Endothelial cell of umbilical vein (primary cell): ENCODE measurements around the gene KCNC1. TPM values are rescaled to one million over a fixed set of nuclear protein-coding genes. Genes with fewer than 3 reads are reported as not detected.

Source experiments
- BruUV-seq: library from RNA; stranded (reverse); fragments of 400-500 nt; replicated peaks from 2 replicates; lab custom pipeline; 2021; lab: Mats Ljungman, UMichigan
- CTCF ChIA-PET: fragments of 300-600, 350-600 bp; sonication (Branson Sonifier 250); formaldehyde crosslinking; loops from one replicate; lab custom pipeline; 2021; ENCODE audit warnings: antibody characterized with exemption, inconsistent platforms; lab: Charles Lee
- POLR2A ChIA-PET: fragments of 300-600, 350-600 bp; sonication (Branson Sonifier 250); formaldehyde crosslinking; loops from one replicate; lab custom pipeline; 2021; ENCODE audit warnings: antibody characterized with exemption, inconsistent platforms; lab: Charles Lee
- DNase-seq: peaks from one replicate; pipeline ENCODE4 v3.0.0-alpha.2; 2011; ENCODE audit warnings: low read depth, low spot score
- FAIRE-seq: peaks from 2 replicates; lab custom pipeline; 2011; peaks lifted over from hg19 to GRCh38; lab: Jason Lieb, UNC
- H2AFZ ChIP-seq: 2 replicates; pipeline ENCODE4 v1.6.0; 2012; ENCODE audit warnings: low read depth, low read length, control low read depth, inconsistent platforms
- H3K27ac ChIP-seq: 2 replicates; pipeline ENCODE4 v1.5.1; 2011; ENCODE audit warnings: low read depth, mild to moderate bottlenecking, control low read depth, low read length, moderate library complexity; ENCODE audit not compliant: insufficient read depth
- H3K27me3 ChIP-seq, 2 experiments: 2 replicates each; pipeline versions ENCODE4 v1.6.0 to v1.6.1; 2011; ENCODE audit warnings: low read length in 2 of 2, mixed read lengths in 1 of 2; ENCODE audit not compliant: control insufficient read depth in 2 of 2, insufficient read depth in 2 of 2
- H3K36me3 ChIP-seq, 2 experiments: 2 replicates in 1 of 2; 3 replicates in 1 of 2; pipeline ENCODE4 v1.5.1; 2011; ENCODE audit warnings: low read length in 2 of 2, mild to moderate bottlenecking in 1 of 2, moderate library complexity in 1 of 2; ENCODE audit not compliant: control insufficient read depth in 2 of 2, insufficient read depth in 2 of 2; ENCODE audit errors: extremely low read depth in 1 of 2
- H3K4me1 ChIP-seq: 3 replicates; pipeline ENCODE4 v1.5.1; 2011; ENCODE audit warnings: mild to moderate bottlenecking, low read length; ENCODE audit not compliant: control insufficient read depth, insufficient read depth; ENCODE audit errors: extremely low read depth
- H3K4me2 ChIP-seq: 2 replicates; pipeline ENCODE4 v1.6.1; 2011; ENCODE audit warnings: low read length, control low read depth, mixed read lengths; ENCODE audit not compliant: insufficient read depth
- H3K4me3 ChIP-seq, 3 experiments: fragments of 200-600 bp in 1 of 3; sonication (generic), shearing (Covaris generic) in 1 of 3; replicated peaks in 1 of 3; 2 replicates each; pipeline ENCODE4 v1.5.1; 2011 to 2016; ENCODE audit warnings: control low read depth in 3 of 3, low read length in 3 of 3, mild to moderate bottlenecking in 2 of 3, inconsistent platforms in 1 of 3, low read depth in 1 of 3, moderate library complexity in 1 of 3; ENCODE audit not compliant: insufficient read depth in 1 of 3
- H3K79me2 ChIP-seq: 2 replicates; pipeline ENCODE4 v1.6.0; 2012; ENCODE audit warnings: low read length, inconsistent platforms; ENCODE audit not compliant: control insufficient read depth, insufficient read depth
- H3K9ac ChIP-seq: replicated peaks from 2 replicates; pipeline ENCODE3; 2011; ENCODE audit warnings: low read length, control low read depth; ENCODE audit not compliant: insufficient read depth; ENCODE audit errors: extremely low read depth
- H3K9me1 ChIP-seq: replicated peaks from 3 replicates; pipeline ENCODE4 v1.6.0; 2011; ENCODE audit warnings: mild to moderate bottlenecking, low read length; ENCODE audit not compliant: control insufficient read depth, insufficient read depth; ENCODE audit errors: extremely low read depth
- H3K9me3 ChIP-seq: replicated peaks from 2 replicates; pipeline ENCODE4 v1.5.1; 2012; ENCODE audit warnings: low read length, inconsistent platforms; ENCODE audit not compliant: control insufficient read depth, insufficient read depth
- H4K20me1 ChIP-seq: replicated peaks from 2 replicates; pipeline ENCODE3; 2011; ENCODE audit warnings: mild to moderate bottlenecking, low read length; ENCODE audit not compliant: control insufficient read depth, insufficient read depth; ENCODE audit errors: extremely low read depth
- FOS ChIP-seq: IDR thresholded peaks from 2 replicates; pipeline ENCODE4 v1.6.1; 2011; ENCODE audit warnings: mild to moderate bottlenecking, low read length, moderate library complexity, borderline replicate concordance; ENCODE audit not compliant: insufficient read depth
- JUN ChIP-seq: IDR thresholded peaks from 2 replicates; pipeline ENCODE4 v1.6.1; 2011; ENCODE audit warnings: borderline replicate concordance, low read depth; ENCODE audit not compliant: insufficient read length, insufficient read depth
- dilution Hi-C: fragments of 300-500 bp; cut with MboI; formaldehyde crosslinking; loops from one replicate; pipeline ENCODE4 v1.15.0; 2019; ENCODE audit warnings: low sequenced_read_pairs; ENCODE audit not compliant: extremely low pct_ligation_motif_present
- intact Hi-C: fragments of 100-400 bp; cut with micrococcal nuclease; formaldehyde crosslinking; loops from one replicate; pipeline ENCODE4 v1.10.0; 2022
- polyA plus RNA-seq, 4 experiments: library from polyadenylated mRNA; depleted of rRNA in 3 of 4; stranded (reverse) in 3 of 4; unstranded in 1 of 4; fragments of >200 nt; gene quantifications; 2 replicates each; pipeline versions ENCODE4 v1.2.1 to v1.2.3, GENCODE V29; 2011 to 2012; ENCODE audit warnings: missing spikeins in 1 of 4
- total RNA-seq: library from RNA; stranded (reverse); gene quantifications from 2 replicates; pipeline ENCODE4 v1.2.3, GENCODE V29; 2021
- TF ChIP-seq, protein P1 (sequence below), 2 donors: IDR thresholded peaks; 1 replicate in 1 of 2; 2 replicates in 1 of 2; pipeline ENCODE4 v1.5.1; 2011; ENCODE audit warnings: low read length in 2 of 2, mild to moderate bottlenecking in 2 of 2, moderate library complexity in 2 of 2, control low read depth in 1 of 2, inconsistent platforms in 1 of 2, low read depth in 1 of 2; ENCODE audit not compliant: insufficient read depth in 1 of 2; ENCODE audit errors: extremely low read depth in 1 of 2

The KCNC1 gene
- total and polyA plus RNA-seq, 2 donors (not counting 3 experiments of a cell fraction or from before 2014, with no cell fraction given): not detected

DNA sequence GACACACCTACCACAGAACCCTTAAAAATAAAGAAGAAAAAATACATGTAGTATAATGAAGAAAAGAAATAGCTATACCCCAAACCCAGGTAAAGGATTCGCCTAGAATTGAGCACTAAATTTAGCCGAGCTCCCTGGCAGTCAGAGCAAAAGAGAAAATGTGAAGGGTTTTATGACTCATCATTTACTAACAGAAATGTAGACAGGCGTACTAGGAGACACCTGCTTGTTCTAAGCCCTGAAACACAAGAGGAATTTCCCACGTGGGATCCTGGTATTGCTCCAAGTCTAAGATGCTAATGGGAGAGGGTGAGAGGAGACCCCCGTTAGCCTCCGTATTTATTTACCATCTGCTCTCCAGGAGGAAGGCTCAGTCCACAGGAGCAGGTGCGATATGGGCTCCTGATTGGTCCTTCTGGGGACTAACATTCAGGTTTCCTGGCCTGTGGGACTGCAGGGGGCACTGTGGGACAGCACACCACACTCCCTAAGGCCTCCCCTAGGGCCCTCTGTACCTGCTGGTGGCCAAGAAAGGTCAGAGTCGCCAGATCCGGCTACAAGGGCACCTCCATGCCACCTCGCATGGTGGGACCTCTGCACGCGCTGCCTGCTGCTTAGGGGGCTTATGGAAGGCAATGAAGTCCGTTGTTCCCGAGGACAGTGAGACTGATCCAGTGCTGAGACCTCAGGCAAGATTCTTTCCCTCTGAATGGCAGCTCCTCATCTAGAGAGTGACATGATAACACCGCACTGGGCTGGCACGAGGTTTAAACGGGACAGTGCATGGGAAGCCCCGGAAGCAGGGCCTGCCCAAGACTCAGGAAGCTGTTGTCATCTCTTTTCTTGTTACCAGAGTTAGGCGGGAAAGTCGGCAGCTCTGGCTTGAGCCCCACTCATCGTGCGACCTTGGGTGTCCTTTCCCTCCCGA is 25.8 kb downstream of the KCNC1 start:
- Histone ChIP-seq H3K9ac (no peak overlapping the region), H2AFZ (no peak overlapping the region), H3K4me2 (no peak overlapping the region), H3K9me1 (no peaks in the 10 kb centered on the region), H3K4me3 (no peak overlapping the region), H4K20me1 (no peaks in the 10 kb centered on the region), H3K36me3 (no peaks in the 10 kb centered on the region), H3K4me1 (no peaks in the 10 kb centered on the region), H3K27me3 (no peaks in the 10 kb centered on the region), H3K9me3 (no peaks in the 10 kb centered on the region), H3K79me2 (no peaks in the 10 kb centered on the region), H3K27ac (no peak overlapping the region)
- POLR2A ChIA-PET: no interaction called here
- dilution Hi-C loops (no loop called here), intact Hi-C loops (loop anchor here (1.0 kb wide), 3 partner anchors 146 to 218 kb away; no protein-coding TSS in a partner anchor)
- BruUV-seq: no TSS peak
- DNase-seq (peak; percentile 49), FAIRE-seq (no peak)
- TF ChIP-seq, protein P1, sequence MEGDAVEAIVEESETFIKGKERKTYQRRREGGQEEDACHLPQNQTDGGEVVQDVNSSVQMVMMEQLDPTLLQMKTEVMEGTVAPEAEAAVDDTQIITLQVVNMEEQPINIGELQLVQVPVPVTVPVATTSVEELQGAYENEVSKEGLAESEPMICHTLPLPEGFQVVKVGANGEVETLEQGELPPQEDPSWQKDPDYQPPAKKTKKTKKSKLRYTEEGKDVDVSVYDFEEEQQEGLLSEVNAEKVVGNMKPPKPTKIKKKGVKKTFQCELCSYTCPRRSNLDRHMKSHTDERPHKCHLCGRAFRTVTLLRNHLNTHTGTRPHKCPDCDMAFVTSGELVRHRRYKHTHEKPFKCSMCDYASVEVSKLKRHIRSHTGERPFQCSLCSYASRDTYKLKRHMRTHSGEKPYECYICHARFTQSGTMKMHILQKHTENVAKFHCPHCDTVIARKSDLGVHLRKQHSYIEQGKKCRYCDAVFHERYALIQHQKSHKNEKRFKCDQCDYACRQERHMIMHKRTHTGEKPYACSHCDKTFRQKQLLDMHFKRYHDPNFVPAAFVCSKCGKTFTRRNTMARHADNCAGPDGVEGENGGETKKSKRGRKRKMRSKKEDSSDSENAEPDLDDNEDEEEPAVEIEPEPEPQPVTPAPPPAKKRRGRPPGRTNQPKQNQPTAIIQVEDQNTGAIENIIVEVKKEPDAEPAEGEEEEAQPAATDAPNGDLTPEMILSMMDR (IDR thresholded peaks at IDR 0.05; ENCODE audit: extremely low read depth in 1 of 2, insufficient read depth in 1 of 2, low read depth in 1 of 2, low read length in 2 of 2): peak; percentile 41 to 73
- TF ChIP-seq JUN (no peak), FOS (no peak)
- CTCF ChIA-PET: interaction anchor here (1.2 to 4.8 kb wide), 6 partner anchors 13 to 221 kb away, joined by 4 to 74 read pairs (median 8); no protein-coding TSS in a partner anchor
